ENCODE measurements around the gene SULT4A1.

SULT4A1 gene

DNA sequence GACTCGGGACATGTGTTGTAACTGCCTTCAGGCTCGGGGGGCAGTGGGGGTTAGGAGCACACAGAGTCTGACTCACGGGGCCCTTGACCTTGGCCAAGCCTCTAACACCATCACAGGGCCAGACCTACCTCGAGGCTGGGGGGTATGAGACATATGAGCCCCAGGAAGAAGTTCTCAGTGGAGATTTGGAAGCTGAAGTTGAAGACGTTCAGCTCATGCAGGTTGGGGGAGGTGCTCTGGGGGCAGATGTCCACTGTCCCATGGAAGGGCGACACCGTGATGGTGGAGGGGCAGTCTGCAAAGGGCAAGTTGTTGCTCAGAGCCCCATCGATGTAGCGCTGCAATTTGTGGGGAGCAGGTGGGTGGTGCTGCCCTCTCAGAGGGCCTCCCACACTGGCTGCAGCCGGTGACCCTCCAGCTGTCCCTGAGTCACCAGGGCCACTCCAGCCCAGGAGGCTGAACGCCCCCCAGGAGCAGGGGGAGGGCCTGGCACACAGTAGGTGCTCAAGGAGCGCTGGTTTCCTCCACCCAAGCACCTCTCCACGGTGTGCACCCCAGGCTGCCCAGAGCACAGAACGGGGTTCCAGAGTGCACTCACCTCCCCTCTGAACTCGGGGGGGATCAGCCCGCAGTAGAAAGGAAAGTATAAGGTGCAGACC lies 27.0 kb upstream of the SULT4A1 start:
- H3K4me1 ChIP-seq (ENCODE audit: low read length), result peaks cover 6% of the 10 kb centered on the region; the same call in 1 of the 2 replicates

DNA sequence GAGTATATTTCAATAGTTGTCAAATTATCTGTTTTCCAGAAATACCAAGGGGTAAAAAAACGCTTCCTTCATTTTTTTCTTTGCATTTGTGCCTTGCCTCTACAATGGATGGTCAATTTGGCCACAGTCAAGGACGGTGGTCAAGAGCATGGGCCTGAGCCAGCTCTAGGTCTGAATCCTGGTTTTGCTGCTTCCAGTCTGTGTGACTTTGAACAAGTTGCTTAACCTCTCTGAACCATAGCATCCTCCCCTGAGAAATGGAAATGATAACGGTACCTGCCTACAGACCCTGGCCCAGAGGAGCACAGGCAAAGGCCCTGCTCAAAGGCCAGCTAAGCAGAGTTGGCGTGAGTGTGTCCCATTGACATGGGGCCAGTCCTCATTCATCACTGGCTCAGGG lies 26.4 kb upstream of the SULT4A1 start:
- Histone ChIP-seq H3K4me3 (ENCODE audit: low read length) (no peak overlapping the region), H3K4me2 (ENCODE audit: low read depth, low read length) (no peak overlapping the region), H2AFZ (ENCODE audit: low read length) (no peak overlapping the region), H3K79me2 (ENCODE audit: low read length) (no peaks in the 10 kb centered on the region), H3K27me3 (replicated peaks; ENCODE audit: insufficient read depth, low read length) (peaks cover 80% of the 10 kb centered on the region), H3K27ac (ENCODE audit: low read length) (no peak overlapping the region), H3K4me1 (ENCODE audit: low read length) (peaks cover 7% of the 10 kb centered on the region; the same call in 1 of the 2 replicates), H4K20me1 (ENCODE audit: insufficient read depth, low read length) (no peaks in the 10 kb centered on the region), H3K9me2 (replicated peaks; ENCODE audit: insufficient read depth, low read length) (no peaks in the 10 kb centered on the region), H3K9ac (ENCODE audit: low read length) (no peak overlapping the region), H3K36me3 (replicated peaks; ENCODE audit: insufficient read depth, low read length) (no peaks in the 10 kb centered on the region), H3K9me3 (replicated peaks; ENCODE audit: insufficient read depth, low read length) (no peaks in the 10 kb centered on the region), H3F3A (ENCODE audit: insufficient read depth, low read length) (no peaks in the 10 kb centered on the region)
- DNase-seq, result no peak
- TF ChIP-seq EZH2phosphoT487 (IDR thresholded peaks at IDR 0.05; ENCODE audit: low read length) (no peak), EZH2 (optimal IDR thresholded peaks at IDR 0.05; ENCODE audit: low read depth, low read length) (no peak)
- TF ChIP-seq, protein P1, sequence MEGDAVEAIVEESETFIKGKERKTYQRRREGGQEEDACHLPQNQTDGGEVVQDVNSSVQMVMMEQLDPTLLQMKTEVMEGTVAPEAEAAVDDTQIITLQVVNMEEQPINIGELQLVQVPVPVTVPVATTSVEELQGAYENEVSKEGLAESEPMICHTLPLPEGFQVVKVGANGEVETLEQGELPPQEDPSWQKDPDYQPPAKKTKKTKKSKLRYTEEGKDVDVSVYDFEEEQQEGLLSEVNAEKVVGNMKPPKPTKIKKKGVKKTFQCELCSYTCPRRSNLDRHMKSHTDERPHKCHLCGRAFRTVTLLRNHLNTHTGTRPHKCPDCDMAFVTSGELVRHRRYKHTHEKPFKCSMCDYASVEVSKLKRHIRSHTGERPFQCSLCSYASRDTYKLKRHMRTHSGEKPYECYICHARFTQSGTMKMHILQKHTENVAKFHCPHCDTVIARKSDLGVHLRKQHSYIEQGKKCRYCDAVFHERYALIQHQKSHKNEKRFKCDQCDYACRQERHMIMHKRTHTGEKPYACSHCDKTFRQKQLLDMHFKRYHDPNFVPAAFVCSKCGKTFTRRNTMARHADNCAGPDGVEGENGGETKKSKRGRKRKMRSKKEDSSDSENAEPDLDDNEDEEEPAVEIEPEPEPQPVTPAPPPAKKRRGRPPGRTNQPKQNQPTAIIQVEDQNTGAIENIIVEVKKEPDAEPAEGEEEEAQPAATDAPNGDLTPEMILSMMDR (IDR thresholded peaks at IDR 0.05; ENCODE audit: low read length), result no peak

More for the DNA sequence above, 27.0 kb upstream of the SULT4A1 start:
- Histone ChIP-seq H2AFZ (ENCODE audit: low read length) (no peak overlapping the region), H3K79me2 (ENCODE audit: low read length) (no peaks in the 10 kb centered on the region), H3K9me3 (replicated peaks; ENCODE audit: insufficient read depth, low read length) (no peaks in the 10 kb centered on the region), H4K20me1 (ENCODE audit: insufficient read depth, low read length) (no peaks in the 10 kb centered on the region), H3K4me3 (ENCODE audit: low read length) (no peak overlapping the region), H3K4me2 (ENCODE audit: low read depth, low read length) (no peak overlapping the region), H3K36me3 (replicated peaks; ENCODE audit: insufficient read depth, low read length) (no peaks in the 10 kb centered on the region), H3K9me2 (replicated peaks; ENCODE audit: insufficient read depth, low read length) (no peaks in the 10 kb centered on the region), H3F3A (ENCODE audit: insufficient read depth, low read length) (no peaks in the 10 kb centered on the region), H3K27me3 (replicated peaks; ENCODE audit: insufficient read depth, low read length) (peaks cover 86% of the 10 kb centered on the region), H3K9ac (ENCODE audit: low read length) (no peak overlapping the region), H3K27ac (ENCODE audit: low read length) (no peak overlapping the region)
- TF ChIP-seq EZH2phosphoT487 (IDR thresholded peaks at IDR 0.05; ENCODE audit: low read length) (no peak), EZH2 (optimal IDR thresholded peaks at IDR 0.05; ENCODE audit: low read depth, low read length) (no peak)
- TF ChIP-seq, protein P1 (IDR thresholded peaks at IDR 0.05; ENCODE audit: low read length), result no peak
- no peak for DNase-seq

DNA sequence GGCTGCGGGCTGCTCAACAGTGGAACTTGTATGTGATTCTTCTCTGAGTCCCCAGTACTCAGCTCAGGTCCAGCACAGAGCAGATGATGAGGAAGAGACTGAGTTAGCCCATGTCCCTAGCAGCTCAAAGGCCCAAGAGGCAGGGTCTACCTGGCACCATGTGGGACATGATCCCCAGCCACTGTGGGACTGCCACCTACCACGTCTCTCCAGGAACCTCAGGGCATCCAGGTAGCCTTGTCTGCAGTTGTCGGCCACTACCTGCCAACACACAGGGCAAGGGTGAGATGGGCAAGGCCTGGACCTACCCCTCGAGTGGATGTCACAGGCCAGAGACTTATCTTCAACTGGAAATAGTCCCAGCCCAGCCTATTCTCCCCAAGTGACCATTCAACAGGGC lies 25.1 kb upstream of the SULT4A1 start:
- peaks cover 7% of the 10 kb centered on the region; the same call in 1 of the 2 replicates for H3K4me1 ChIP-seq (ENCODE audit: low read length)
- H3K9me2 ChIP-seq (replicated peaks; ENCODE audit: insufficient read depth, low read length), result no peaks in the 10 kb centered on the region
- H3K27me3 ChIP-seq (replicated peaks; ENCODE audit: insufficient read depth, low read length), result peaks cover 73% of the 10 kb centered on the region
- H3K4me2 ChIP-seq (ENCODE audit: low read depth, low read length), result no peak overlapping the region
- H4K20me1 ChIP-seq (ENCODE audit: insufficient read depth, low read length), result no peaks in the 10 kb centered on the region
- no peak overlapping the region for H3K4me3 ChIP-seq (ENCODE audit: low read length)
- DNase-seq, result no peak
- no peak overlapping the region for H2AFZ ChIP-seq (ENCODE audit: low read length)
- no peaks in the 10 kb centered on the region; the same call in 1 of the 2 replicates for H3F3A ChIP-seq (ENCODE audit: insufficient read depth, low read length)
- no peaks in the 10 kb centered on the region for H3K36me3 ChIP-seq (replicated peaks; ENCODE audit: insufficient read depth, low read length)
- no peak overlapping the region for H3K27ac ChIP-seq (ENCODE audit: low read length)
- TF ChIP-seq EZH2phosphoT487 (IDR thresholded peaks at IDR 0.05; ENCODE audit: low read length) (no peak), EZH2 (optimal IDR thresholded peaks at IDR 0.05; ENCODE audit: low read depth, low read length) (no peak)
- TF ChIP-seq, protein P1 (IDR thresholded peaks at IDR 0.05; ENCODE audit: low read length), result no peak
- H3K9ac ChIP-seq (ENCODE audit: low read length), result no peak overlapping the region
- H3K9me3 ChIP-seq (replicated peaks; ENCODE audit: insufficient read depth, low read length), result no peaks in the 10 kb centered on the region
- H3K79me2 ChIP-seq (ENCODE audit: low read length), result no peaks in the 10 kb centered on the region
